ENCODE data around the gene DECR2.
A peak's percentile ranks its signal among the peaks of the same experiment; 100 is the strongest.

DECR2 gene

GRCh38 chr16:368388-369158 lies 33.1 kb upstream of the DECR2 start:
- Histone ChIP-seq H3K9me3 (ENCODE audit: insufficient read depth, low read depth, low read length) (no peaks in the 10 kb centered on the region), H3K27ac (ENCODE audit: low read depth, low read length) (no peak overlapping the region), H3K4me3 (ENCODE audit: low read length) (no peak overlapping the region), H3K9ac (ENCODE audit: low read depth, low read length) (no peak overlapping the region), H3K27me3 (ENCODE audit: insufficient read depth, low read length) (no peaks in the 10 kb centered on the region), H3K36me3 (ENCODE audit: insufficient read depth, low read length) (peaks cover 47% of the 10 kb centered on the region), H3K4me1 (ENCODE audit: insufficient read depth, low read length) (peaks cover 6% of the 10 kb centered on the region)
- 95% methylated on average over 29 of the region's 29 CpGs for WGBS

GRCh38 chr16:369275-369865 lies 32.3 kb upstream of the DECR2 start:
- Histone ChIP-seq H3K27ac (ENCODE audit: low read depth, low read length) (no peak overlapping the region), H3K4me1 (ENCODE audit: insufficient read depth, low read length) (peaks cover 6% of the 10 kb centered on the region), H3K9ac (ENCODE audit: low read depth, low read length) (peak overlapping the region; percentile 60; the same call in 1 of the 2 replicates), H3K27me3 (ENCODE audit: insufficient read depth, low read length) (no peaks in the 10 kb centered on the region), H3K36me3 (ENCODE audit: insufficient read depth, low read length) (peaks cover 55% of the 10 kb centered on the region), H3K4me3 (ENCODE audit: low read length) (peak overlapping the region; percentile 59), H3K9me3 (ENCODE audit: insufficient read depth, low read depth, low read length) (no peaks in the 10 kb centered on the region)
- WGBS = 88% methylated on average over 20 of the region's 20 CpGs

GRCh38 chr16:369866-370436 lies 31.7 kb upstream of the DECR2 start:
- H3K36me3 ChIP-seq (ENCODE audit: insufficient read depth, low read length) = peaks cover 61% of the 10 kb centered on the region
- H3K9me3 ChIP-seq (ENCODE audit: insufficient read depth, low read depth, low read length) = no peaks in the 10 kb centered on the region
- peak overlapping the region; percentile 60 for H3K9ac ChIP-seq (ENCODE audit: low read depth, low read length)
- H3K27ac ChIP-seq (ENCODE audit: low read depth, low read length) = no peak overlapping the region
- H3K4me1 ChIP-seq (ENCODE audit: insufficient read depth, low read length) = peaks cover 6% of the 10 kb centered on the region
- H3K27me3 ChIP-seq (ENCODE audit: insufficient read depth, low read length) = no peaks in the 10 kb centered on the region
- H3K4me3 ChIP-seq (ENCODE audit: low read length) = peak overlapping the region; percentile 59
- WGBS = 18% methylated on average over 29 of the region's 44 CpGs

GRCh38 chr16:370443-370842 lies 31.2 kb upstream of the DECR2 start, which contains the start of gene MRPL28:
MRPL28 (minus strand) TSS chr16:370538; CDS start chr16:370218, 320 bp downstream.
- Histone ChIP-seq H3K4me3 (ENCODE audit: low read length) (peak within 1 kb of the TSS; percentile 59), H3K4me1 (ENCODE audit: insufficient read depth, low read length) (peaks cover 6% of the 10 kb centered on the region), H3K27me3 (ENCODE audit: insufficient read depth, low read length) (no peaks in the 10 kb centered on the region), H3K36me3 (ENCODE audit: insufficient read depth, low read length) (peaks cover 65% of the 10 kb centered on the region), H3K9ac (ENCODE audit: low read depth, low read length) (peak within 1 kb of the TSS; percentile 60), H3K9me3 (ENCODE audit: insufficient read depth, low read depth, low read length) (no peaks in the 10 kb centered on the region), H3K27ac (ENCODE audit: low read depth, low read length) (peak within 1 kb of the TSS; percentile 68; the same call in 1 of the 2 replicates)
- 1% methylated on average over 28 of the region's 30 CpGs for WGBS

GRCh38 chr16:370979-371514 lies 30.6 kb upstream of the DECR2 start:
- Histone ChIP-seq H3K9me3 (ENCODE audit: insufficient read depth, low read depth, low read length) (no peaks in the 10 kb centered on the region), H3K27me3 (ENCODE audit: insufficient read depth, low read length) (no peaks in the 10 kb centered on the region), H3K4me3 (ENCODE audit: low read length) (peak overlapping the region; percentile 47), H3K27ac (ENCODE audit: low read depth, low read length) (peak overlapping the region; percentile 68; the same call in 1 of the 2 replicates), H3K4me1 (ENCODE audit: insufficient read depth, low read length) (peaks cover 6% of the 10 kb centered on the region), H3K9ac (ENCODE audit: low read depth, low read length) (peak overlapping the region; percentile 44; the same call in 1 of the 2 replicates), H3K36me3 (ENCODE audit: insufficient read depth, low read length) (peaks cover 68% of the 10 kb centered on the region)
- WGBS = 80% methylated on average over 10 of the region's 10 CpGs

GRCh38 chr16:371515-372301 lies 30.0 kb upstream of the DECR2 start:
- H3K27me3 ChIP-seq (ENCODE audit: insufficient read depth, low read length) = no peaks in the 10 kb centered on the region
- H3K9me3 ChIP-seq (ENCODE audit: insufficient read depth, low read depth, low read length) = no peaks in the 10 kb centered on the region
- WGBS = 94% methylated on average over 31 of the region's 31 CpGs
- peaks cover 72% of the 10 kb centered on the region for H3K36me3 ChIP-seq (ENCODE audit: insufficient read depth, low read length)
- H3K9ac ChIP-seq (ENCODE audit: low read depth, low read length) = no peak overlapping the region
- H3K27ac ChIP-seq (ENCODE audit: low read depth, low read length) = no peak overlapping the region
- peaks cover 6% of the 10 kb centered on the region for H3K4me1 ChIP-seq (ENCODE audit: insufficient read depth, low read length)
- H3K4me3 ChIP-seq (ENCODE audit: low read length) = no peak overlapping the region

- Histone ChIP-seq H3K9me3 (ENCODE audit: insufficient read depth, low read depth, low read length) (no peaks in the 10 kb centered on the region), H3K36me3 (ENCODE audit: insufficient read depth, low read length) (peaks cover 72% of the 10 kb centered on the region), H3K27ac (ENCODE audit: low read depth, low read length) (no peak overlapping the region), H3K27me3 (ENCODE audit: insufficient read depth, low read length) (no peaks in the 10 kb centered on the region), H3K9ac (ENCODE audit: low read depth, low read length) (no peak overlapping the region), H3K4me3 (ENCODE audit: low read length) (no peak overlapping the region), H3K4me1 (ENCODE audit: insufficient read depth, low read length) (peaks cover 6% of the 10 kb centered on the region)
- WGBS = 94% methylated on average over 19 of the region's 19 CpGs
These were observed 29.2 kb upstream of the DECR2 start for GRCh38 chr16:372302-372983.

GRCh38 chr16:373020-373598 lies 28.6 kb upstream of the DECR2 start:
- Histone ChIP-seq H3K27me3 (ENCODE audit: insufficient read depth, low read length) (no peaks in the 10 kb centered on the region), H3K9ac (ENCODE audit: low read depth, low read length) (no peak overlapping the region), H3K4me1 (ENCODE audit: insufficient read depth, low read length) (peaks cover 6% of the 10 kb centered on the region), H3K9me3 (ENCODE audit: insufficient read depth, low read depth, low read length) (no peaks in the 10 kb centered on the region), H3K27ac (ENCODE audit: low read depth, low read length) (no peak overlapping the region), H3K4me3 (ENCODE audit: low read length) (no peak overlapping the region), H3K36me3 (ENCODE audit: insufficient read depth, low read length) (peaks cover 67% of the 10 kb centered on the region)
- 86% methylated on average over 5 of the region's 5 CpGs for WGBS

GRCh38 chr16:373848-374615 lies 27.7 kb upstream of the DECR2 start:
- Histone ChIP-seq H3K9ac (ENCODE audit: low read depth, low read length) (no peak overlapping the region), H3K36me3 (ENCODE audit: insufficient read depth, low read length) (peaks cover 58% of the 10 kb centered on the region), H3K9me3 (ENCODE audit: insufficient read depth, low read depth, low read length) (no peaks in the 10 kb centered on the region), H3K27ac (ENCODE audit: low read depth, low read length) (no peak overlapping the region), H3K4me1 (ENCODE audit: insufficient read depth, low read length) (peaks cover 6% of the 10 kb centered on the region), H3K27me3 (ENCODE audit: insufficient read depth, low read length) (no peaks in the 10 kb centered on the region), H3K4me3 (ENCODE audit: low read length) (no peak overlapping the region)
- WGBS = 92% methylated on average over 43 of the region's 44 CpGs

GRCh38 chr16:374616-374926 lies 27.1 kb upstream of the DECR2 start:
- Histone ChIP-seq H3K4me3 (ENCODE audit: low read length) (no peak overlapping the region), H3K27me3 (ENCODE audit: insufficient read depth, low read length) (no peaks in the 10 kb centered on the region), H3K36me3 (ENCODE audit: insufficient read depth, low read length) (peaks cover 56% of the 10 kb centered on the region), H3K9me3 (ENCODE audit: insufficient read depth, low read depth, low read length) (no peaks in the 10 kb centered on the region), H3K9ac (ENCODE audit: low read depth, low read length) (no peak overlapping the region), H3K4me1 (ENCODE audit: insufficient read depth, low read length) (peaks cover 10% of the 10 kb centered on the region), H3K27ac (ENCODE audit: low read depth, low read length) (no peak overlapping the region)
- 95% methylated on average over 9 of the region's 9 CpGs for WGBS

Measured in HUES64 (cell line).